ENCODE results near the gene GSG1L2. TPM values are rescaled to one million over a fixed set of nuclear protein-coding genes. Genes with fewer than 3 reads are reported as not detected.

GSG1L2 gene
- total RNA-seq, 1 donor from 2014 or later = not detected

DNA sequence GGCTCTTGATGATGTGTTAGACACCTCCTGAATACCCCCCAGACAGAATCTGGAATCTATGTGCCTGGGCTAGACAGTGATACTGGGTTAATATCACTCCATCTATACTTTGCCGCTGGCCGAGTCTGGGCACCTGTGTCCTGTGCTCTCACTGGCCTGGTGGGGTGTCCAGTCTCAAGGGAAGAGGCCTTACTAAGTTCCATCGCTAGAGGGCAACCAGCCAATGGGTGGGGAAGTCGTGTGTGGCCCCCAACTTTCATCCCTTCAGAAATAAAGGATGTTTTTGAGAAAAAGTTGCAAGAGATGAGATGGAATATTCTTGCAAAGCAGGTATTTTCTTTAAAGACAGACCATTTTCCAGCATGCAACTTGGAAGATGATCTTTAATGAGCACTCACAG, 2.2 kb upstream of the GSG1L2 start:
- no peaks in the 10 kb centered on the region for H3K36me3 ChIP-seq (ENCODE audit: control insufficient read depth, insufficient read depth, low read length)
- no peaks in the 10 kb centered on the region for H3K27me3 ChIP-seq (ENCODE audit: control insufficient read depth, insufficient read depth, low read length)
- TF ChIP-seq CTCF (IDR thresholded peaks at IDR 0.05; ENCODE audit: insufficient read depth, low read length, poor library complexity, severe bottlenecking) = no peak
- H3K4me3 ChIP-seq (ENCODE audit: low read depth, low read length) = no peak overlapping the region
- no peak for DNase-seq (ENCODE audit: low read depth)

- no peak for TF ChIP-seq CTCF (IDR thresholded peaks at IDR 0.05; ENCODE audit: insufficient read depth, low read length, poor library complexity, severe bottlenecking)
- no peaks in the 10 kb centered on the region for H3K27me3 ChIP-seq (ENCODE audit: control insufficient read depth, insufficient read depth, low read length)
- no peak overlapping the region for H3K4me3 ChIP-seq (ENCODE audit: low read depth, low read length)
- no peak for DNase-seq (ENCODE audit: low read depth)
- no peaks in the 10 kb centered on the region for H3K36me3 ChIP-seq (ENCODE audit: control insufficient read depth, insufficient read depth, low read length)
Measured at GRCh38 chr17:9820448-9820847, 1.4 kb downstream of the GSG1L2 start.

GRCh38 chr17:9818760-9819159, 3.1 kb downstream of the GSG1L2 start:
- Histone ChIP-seq H3K36me3 (ENCODE audit: control insufficient read depth, insufficient read depth, low read length) (no peaks in the 10 kb centered on the region), H3K27me3 (ENCODE audit: control insufficient read depth, insufficient read depth, low read length) (no peaks in the 10 kb centered on the region), H3K4me3 (ENCODE audit: low read depth, low read length) (no peak overlapping the region)
- DNase-seq (ENCODE audit: low read depth) = no peak
- TF ChIP-seq CTCF (IDR thresholded peaks at IDR 0.05; ENCODE audit: insufficient read depth, low read length, poor library complexity, severe bottlenecking) = no peak

GRCh38 chr17:9817086-9817485, 4.8 kb downstream of the GSG1L2 start:
- H3K4me3 ChIP-seq (ENCODE audit: low read depth, low read length) = no peak overlapping the region
- no peak for TF ChIP-seq CTCF (IDR thresholded peaks at IDR 0.05; ENCODE audit: insufficient read depth, low read length, poor library complexity, severe bottlenecking)
- DNase-seq (ENCODE audit: low read depth) = peak; percentile 50
- no peaks in the 10 kb centered on the region for H3K36me3 ChIP-seq (ENCODE audit: control insufficient read depth, insufficient read depth, low read length)
- H3K27me3 ChIP-seq (ENCODE audit: control insufficient read depth, insufficient read depth, low read length) = no peaks in the 10 kb centered on the region

- H3K27me3 ChIP-seq (ENCODE audit: control insufficient read depth, insufficient read depth, low read length) = no peaks in the 10 kb centered on the region
- TF ChIP-seq CTCF (IDR thresholded peaks at IDR 0.05; ENCODE audit: insufficient read depth, low read length, poor library complexity, severe bottlenecking) = no peak
Measured at GRCh38 chr17:9816472-9816871, 5.4 kb downstream of the GSG1L2 start.

GRCh38 chr17:9814337-9814945, 7.4 kb downstream of the GSG1L2 start:
- no peak for DNase-seq (ENCODE audit: low read depth)
- H3K27me3 ChIP-seq (ENCODE audit: control insufficient read depth, insufficient read depth, low read length) = no peaks in the 10 kb centered on the region
- no peak overlapping the region for H3K4me3 ChIP-seq (ENCODE audit: low read depth, low read length)
- H3K36me3 ChIP-seq (ENCODE audit: control insufficient read depth, insufficient read depth, low read length) = no peaks in the 10 kb centered on the region
- no peak for TF ChIP-seq CTCF (IDR thresholded peaks at IDR 0.05; ENCODE audit: insufficient read depth, low read length, poor library complexity, severe bottlenecking)

More at GRCh38 chr17:9816472-9816871, 5.4 kb downstream of the GSG1L2 start:
- Histone ChIP-seq H3K36me3 (ENCODE audit: control insufficient read depth, insufficient read depth, low read length) (no peaks in the 10 kb centered on the region), H3K4me3 (ENCODE audit: low read depth, low read length) (no peak overlapping the region)
- no peak for DNase-seq (ENCODE audit: low read depth)
